ENCODE measurements around the gene PDZD2.

Gene PDZD2

GRCh38 chr5:31954091-31954490 is 315.2 kb downstream of the PDZD2 start:
- no peak for DNase-seq (ENCODE audit: low spot score)

GRCh38 chr5:31957151-31957550 is 318.2 kb downstream of the PDZD2 start:
- no peak for TF ChIP-seq CTCF (IDR thresholded peaks at IDR 0.05; ENCODE audit: extremely low read depth, missing control alignments)

More at GRCh38 chr5:31954091-31954490, 315.2 kb downstream of the PDZD2 start:
- TF ChIP-seq CTCF (IDR thresholded peaks at IDR 0.05; ENCODE audit: extremely low read depth, missing control alignments): no peak

GRCh38 chr5:31962351-31962751 is 323.4 kb downstream of the PDZD2 start:
- TF ChIP-seq CTCF (IDR thresholded peaks at IDR 0.05; ENCODE audit: extremely low read depth, missing control alignments): no peak
- DNase-seq (ENCODE audit: low spot score): no peak

More at GRCh38 chr5:31957151-31957550, 318.2 kb downstream of the PDZD2 start:
- no peak for DNase-seq (ENCODE audit: low spot score)

- no peak for DNase-seq (ENCODE audit: low spot score)
- no peak for TF ChIP-seq CTCF (IDR thresholded peaks at IDR 0.05; ENCODE audit: extremely low read depth, missing control alignments)
Measured at GRCh38 chr5:31962871-31963307, 324.0 kb downstream of the PDZD2 start.

- TF ChIP-seq CTCF (IDR thresholded peaks at IDR 0.05; ENCODE audit: extremely low read depth, missing control alignments): no peak
- no peak for DNase-seq (ENCODE audit: low spot score)
Measured at GRCh38 chr5:31963358-31964006, 324.6 kb downstream of the PDZD2 start.

- DNase-seq (ENCODE audit: low spot score): no peak
- TF ChIP-seq CTCF (IDR thresholded peaks at IDR 0.05; ENCODE audit: extremely low read depth, missing control alignments): no peak
Measured at GRCh38 chr5:31964007-31964360, 325.1 kb downstream of the PDZD2 start.

GRCh38 chr5:31965227-31965626 is 326.3 kb downstream of the PDZD2 start:
- no peak for DNase-seq (ENCODE audit: low spot score)
- TF ChIP-seq CTCF (IDR thresholded peaks at IDR 0.05; ENCODE audit: extremely low read depth, missing control alignments): no peak
